GM18519 (cell line): ENCODE measurements around the gene NPTX2.
"Not testable (repeated sequence)": the region's sequence is repeated elsewhere in the genome, so short reads cannot be mapped to it uniquely, and the experiment has no call there.

Experiments used
- ATAC-seq: cut with Tn5 transposase; IDR thresholded peaks from one replicate; pipeline ENCODE4 v1.9.1; 2021; ENCODE audit warnings: mild to moderate bottlenecking, moderate library complexity; ENCODE audit not compliant: unreplicated experiment, low FRiP score

Gene NPTX2, protein sequence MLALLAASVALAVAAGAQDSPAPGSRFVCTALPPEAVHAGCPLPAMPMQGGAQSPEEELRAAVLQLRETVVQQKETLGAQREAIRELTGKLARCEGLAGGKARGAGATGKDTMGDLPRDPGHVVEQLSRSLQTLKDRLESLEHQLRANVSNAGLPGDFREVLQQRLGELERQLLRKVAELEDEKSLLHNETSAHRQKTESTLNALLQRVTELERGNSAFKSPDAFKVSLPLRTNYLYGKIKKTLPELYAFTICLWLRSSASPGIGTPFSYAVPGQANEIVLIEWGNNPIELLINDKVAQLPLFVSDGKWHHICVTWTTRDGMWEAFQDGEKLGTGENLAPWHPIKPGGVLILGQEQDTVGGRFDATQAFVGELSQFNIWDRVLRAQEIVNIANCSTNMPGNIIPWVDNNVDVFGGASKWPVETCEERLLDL

DNA sequence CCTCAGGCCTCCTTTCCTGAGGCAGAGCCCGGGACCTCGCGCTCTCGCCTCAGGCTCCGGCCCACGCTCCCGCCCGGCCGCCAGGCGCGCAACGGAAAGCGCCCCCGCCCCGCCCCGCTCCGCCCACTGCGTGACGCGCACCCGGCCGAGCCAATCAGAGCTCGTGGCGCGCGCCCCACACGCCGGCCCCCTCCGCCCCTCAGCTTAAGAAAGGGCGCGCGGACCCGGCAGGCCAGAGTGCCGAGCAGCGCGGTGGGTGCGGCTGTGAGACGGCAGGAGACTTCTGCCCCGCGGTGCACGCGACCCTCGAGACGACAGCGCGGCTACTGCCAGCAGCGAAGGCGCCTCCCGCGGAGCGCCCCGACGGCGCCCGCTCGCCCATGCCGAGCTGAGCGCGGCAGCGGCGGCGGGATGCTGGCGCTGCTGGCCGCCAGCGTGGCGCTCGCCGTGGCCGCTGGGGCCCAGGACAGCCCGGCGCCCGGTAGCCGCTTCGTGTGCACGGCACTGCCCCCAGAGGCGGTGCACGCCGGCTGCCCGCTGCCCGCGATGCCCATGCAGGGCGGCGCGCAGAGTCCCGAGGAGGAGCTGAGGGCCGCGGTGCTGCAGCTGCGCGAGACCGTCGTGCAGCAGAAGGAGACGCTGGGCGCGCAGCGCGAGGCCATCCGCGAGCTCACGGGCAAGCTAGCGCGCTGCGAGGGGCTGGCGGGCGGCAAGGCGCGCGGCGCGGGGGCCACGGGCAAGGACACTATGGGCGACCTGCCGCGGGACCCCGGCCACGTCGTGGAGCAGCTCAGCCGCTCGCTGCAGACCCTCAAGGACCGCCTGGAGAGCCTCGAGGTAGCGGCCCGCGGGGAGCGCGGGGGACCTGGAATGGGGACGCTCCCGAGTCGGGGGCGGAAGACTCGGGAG is at the start of gene NPTX2:
NPTX2 (plus strand) TSS at position 235 of the 909 bp plus-strand sequence; CDS start at position 412, 177 bp downstream.
- ATAC-seq: no peak

DNA sequence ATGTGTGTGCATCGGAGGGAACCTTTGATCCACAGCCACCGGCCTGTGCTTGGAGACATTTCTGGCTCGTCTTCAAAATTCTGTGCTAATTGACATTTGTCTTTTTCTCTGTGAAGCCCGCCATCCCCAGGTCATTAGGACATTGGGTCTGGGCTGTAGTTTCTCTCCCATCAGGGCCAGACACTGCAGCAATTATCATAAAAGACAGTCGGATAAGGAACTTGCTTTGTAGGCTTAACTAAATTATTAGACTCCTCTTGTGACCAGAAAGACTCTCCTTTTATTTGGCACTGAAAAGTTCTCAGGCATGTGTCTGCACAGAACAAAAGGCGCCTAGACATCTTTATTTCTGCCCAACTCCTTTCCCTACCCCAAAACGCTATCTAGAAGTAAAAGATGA is 49.1 kb upstream of the NPTX2 start:
- no peak for ATAC-seq

DNA sequence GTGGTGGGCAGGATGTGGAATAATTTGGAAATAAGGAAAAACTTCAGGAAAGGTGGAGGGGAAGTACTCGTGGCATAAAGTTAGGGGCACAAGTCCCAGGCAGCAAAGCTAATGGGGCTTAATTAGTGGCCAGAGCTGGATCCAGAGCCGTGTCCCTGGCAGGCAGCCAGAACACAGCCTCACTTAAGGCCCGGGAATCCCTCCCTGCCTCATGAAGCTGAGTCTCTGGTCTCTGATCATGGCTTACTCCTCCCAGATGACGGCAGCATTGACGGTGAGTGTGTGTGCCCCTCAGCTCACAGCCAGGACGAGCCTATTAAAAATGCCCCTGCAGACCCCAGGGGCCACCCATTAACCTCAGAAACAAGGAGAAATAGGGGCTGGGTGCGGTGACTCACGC is 48.2 kb upstream of the NPTX2 start:
- ATAC-seq: no peak

DNA sequence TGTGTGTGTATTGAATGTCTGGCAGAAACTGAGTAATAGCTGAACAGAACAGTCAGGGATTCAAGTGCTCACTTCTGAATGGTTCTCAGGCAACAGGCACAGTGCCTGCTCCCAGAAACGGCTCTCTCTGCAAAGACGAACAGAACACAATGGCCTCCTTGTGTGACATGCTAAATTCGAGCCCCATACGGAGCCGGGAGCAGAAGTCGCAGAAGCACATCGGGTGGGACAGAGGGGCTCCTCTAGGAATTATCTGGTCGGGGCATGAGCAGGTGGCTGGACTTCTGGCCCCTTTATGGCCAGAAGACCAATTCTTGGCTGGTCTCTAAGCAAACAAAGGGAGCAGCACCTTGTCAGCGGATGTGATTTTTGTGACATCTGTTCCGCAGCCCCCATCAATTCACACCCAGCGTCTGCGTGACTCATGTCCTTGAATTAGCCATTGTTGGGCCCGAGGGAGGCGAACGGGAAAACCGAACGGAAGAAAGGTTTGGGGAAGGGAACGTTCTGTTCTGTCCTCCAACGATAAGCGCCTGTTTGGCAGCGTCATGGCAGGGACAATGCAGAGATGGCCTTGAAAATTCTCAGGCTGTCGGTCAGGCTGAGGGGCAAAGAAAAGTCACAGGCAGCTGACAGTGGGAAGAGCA is 47.3 kb upstream of the NPTX2 start:
- no peak for ATAC-seq

DNA sequence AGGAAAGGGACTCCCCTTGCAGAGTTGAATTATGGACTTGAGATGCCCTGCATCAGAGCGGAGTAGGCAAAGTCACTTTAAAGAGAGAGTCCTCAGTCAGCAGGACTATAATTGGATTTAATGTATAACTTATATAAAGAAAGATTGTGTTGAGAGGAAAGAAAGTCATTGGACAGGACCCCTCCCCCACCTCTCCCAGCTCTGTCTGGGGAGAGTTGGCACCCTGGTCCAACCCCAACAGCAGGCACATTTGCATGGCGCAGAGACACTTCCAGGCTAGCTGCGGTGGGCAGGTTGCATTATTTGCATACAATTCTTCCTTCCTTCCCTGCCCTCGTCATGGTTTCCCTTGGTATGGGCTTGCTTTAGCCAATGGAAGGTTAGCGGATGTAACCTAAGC is 46.1 kb upstream of the NPTX2 start:
- ATAC-seq: no peak

DNA sequence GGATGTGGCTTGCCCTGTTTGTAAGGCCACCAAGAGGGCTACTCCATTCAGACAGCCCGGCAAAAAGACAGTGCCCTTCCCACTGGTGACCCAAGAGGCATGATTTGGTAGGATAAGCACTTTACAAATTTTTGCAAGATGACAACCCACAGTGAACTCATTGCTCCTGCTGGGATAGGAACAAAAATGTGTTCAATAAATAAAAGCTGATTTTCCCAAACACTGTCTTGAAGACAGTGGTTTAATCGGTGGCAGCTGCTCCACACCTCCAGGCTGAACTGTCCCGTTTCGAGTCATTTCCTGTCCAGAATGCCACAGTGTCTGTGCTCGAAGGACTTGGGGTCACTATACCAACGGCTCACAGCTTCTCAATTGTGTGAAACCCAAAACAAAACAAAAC is 45.1 kb upstream of the NPTX2 start:
- ATAC-seq: no peak

DNA sequence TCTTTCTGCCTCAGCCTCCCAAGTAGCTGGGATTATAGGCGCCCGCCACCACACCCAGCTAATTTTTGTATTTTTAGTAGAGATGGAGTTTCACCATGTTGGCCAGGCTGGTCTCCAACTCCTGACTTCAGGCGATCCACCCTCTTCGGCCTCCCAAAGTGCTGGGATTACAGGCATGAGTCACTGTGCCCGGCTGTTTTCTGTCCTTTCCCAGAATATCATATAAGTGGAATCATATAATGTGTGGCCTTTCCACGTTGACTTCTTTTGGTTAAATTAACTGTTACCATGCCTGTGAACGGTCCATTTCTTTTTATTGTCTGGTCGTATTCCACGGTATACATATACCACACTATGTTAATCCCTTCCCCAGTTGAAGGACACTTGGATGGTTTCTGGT is 44.4 kb upstream of the NPTX2 start:
- not testable (repeated sequence) for ATAC-seq

DNA sequence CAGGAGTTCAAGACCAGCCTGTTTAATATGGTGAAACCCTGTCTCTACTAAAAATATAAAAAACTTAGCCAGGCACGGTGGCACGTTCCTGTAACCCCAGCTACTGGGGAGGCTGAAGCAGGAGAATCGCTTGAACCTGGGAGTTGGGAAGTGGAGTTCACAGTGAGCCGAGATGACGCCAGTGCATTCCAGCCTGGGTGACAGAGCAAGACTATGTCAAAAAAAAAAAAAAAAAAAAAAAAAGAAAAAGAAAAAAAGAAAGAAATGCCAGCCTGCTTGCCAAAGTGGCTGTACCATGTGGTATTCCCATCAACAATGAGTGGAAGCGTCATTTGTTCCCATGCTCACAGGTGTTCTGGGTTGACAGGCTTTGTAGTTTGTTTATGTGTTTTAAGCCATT is 43.3 kb upstream of the NPTX2 start:
- no peak for ATAC-seq

DNA sequence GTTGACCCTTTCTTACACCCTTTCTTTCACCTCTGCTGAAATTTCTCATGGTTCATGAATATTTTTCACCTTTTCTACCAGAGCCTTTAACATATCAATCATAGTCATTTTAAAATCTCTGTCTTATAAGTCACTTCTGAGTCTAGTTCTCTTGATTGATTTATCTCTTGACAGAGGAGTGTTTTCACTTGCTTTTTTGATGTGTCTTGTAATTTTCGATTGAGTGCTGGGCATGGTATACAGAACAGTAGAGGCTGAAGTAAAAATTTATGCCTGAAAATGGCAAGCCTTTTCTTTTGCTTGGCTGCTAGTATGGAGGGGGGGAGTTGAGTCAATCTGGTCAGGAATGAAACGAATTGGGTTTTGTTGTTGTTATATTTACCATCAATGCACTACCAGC is 41.2 kb upstream of the NPTX2 start:
- ATAC-seq: no peak

DNA sequence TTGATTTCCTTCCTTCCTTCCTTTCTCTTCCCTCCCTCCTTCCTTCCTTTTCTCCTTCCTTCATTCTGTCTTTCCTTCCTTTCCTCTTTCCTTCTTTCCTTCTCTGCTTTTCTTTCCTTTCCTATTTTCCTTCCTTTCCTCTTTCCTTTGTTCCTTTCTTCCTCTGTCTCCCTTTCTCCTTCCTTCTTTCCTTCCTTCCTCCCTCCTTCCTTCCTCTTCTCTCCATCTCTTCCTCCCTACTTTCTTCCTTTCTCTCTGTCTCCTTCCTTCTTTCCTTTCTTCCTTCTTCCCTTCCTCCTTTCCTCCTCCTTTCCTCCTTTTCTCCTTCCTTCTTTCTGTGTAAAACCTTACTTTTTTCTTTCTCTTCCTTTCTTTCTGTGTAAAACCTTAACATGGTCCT is 32.3 kb upstream of the NPTX2 start:
- ATAC-seq: no peak

DNA sequence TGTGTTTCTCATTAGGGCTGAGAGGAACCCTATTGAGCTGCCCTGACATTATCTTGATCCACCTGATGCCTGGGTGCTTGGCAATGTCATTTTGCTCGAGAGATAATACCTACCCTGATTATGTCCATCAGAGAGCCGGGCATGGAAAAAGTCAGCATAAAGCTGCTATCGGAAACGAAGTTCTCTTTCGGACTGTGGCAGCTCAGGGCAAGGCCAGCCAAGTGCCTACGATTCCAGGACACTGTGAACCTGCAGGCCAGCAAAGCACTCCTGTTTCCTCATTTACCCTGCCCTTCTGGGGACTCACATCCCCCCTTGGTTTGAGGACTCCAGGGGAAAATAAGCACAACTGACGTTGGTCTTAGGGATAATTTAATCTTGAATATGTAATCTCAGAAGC is 25.2 kb upstream of the NPTX2 start:
- ATAC-seq: no peak

DNA sequence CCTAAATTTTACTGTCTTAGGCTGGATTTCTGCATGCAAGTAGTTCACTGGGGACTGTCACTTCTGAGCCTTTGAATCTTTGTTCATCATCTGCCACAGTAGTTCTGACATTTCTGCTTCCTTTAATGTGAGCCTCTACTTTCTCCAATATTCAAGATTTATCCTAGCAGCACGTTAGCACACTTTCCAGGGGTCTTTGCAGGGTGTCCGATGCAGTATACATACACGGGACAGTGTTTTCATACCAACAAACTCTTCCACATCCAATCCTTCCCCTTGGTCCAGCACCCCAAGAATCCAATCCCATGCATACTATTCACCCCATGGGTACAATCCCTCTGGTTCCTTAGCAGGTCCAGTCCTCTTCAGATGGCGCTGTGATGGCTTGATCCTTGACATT is 22.7 kb upstream of the NPTX2 start:
- no peak for ATAC-seq

DNA sequence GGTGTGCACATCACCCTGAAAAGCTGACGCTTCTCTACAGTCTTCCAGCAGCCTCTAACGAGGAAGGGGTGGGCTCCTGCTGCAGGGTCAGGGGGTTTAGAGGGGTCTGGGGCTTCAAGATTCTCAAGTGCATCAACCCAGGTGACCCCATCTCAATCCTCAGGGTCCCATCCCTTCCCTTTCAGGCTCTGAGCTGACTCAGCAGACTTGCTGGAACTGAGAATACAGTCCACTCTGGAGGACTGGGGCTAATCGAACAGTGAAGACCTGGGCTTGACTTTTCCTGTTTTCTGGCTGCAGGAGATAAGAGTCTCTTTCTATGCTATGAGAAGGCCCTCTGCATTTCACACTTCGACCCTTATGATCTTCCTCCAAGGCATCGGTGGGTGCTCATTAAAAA is 22.3 kb upstream of the NPTX2 start:
- no peak for ATAC-seq

DNA sequence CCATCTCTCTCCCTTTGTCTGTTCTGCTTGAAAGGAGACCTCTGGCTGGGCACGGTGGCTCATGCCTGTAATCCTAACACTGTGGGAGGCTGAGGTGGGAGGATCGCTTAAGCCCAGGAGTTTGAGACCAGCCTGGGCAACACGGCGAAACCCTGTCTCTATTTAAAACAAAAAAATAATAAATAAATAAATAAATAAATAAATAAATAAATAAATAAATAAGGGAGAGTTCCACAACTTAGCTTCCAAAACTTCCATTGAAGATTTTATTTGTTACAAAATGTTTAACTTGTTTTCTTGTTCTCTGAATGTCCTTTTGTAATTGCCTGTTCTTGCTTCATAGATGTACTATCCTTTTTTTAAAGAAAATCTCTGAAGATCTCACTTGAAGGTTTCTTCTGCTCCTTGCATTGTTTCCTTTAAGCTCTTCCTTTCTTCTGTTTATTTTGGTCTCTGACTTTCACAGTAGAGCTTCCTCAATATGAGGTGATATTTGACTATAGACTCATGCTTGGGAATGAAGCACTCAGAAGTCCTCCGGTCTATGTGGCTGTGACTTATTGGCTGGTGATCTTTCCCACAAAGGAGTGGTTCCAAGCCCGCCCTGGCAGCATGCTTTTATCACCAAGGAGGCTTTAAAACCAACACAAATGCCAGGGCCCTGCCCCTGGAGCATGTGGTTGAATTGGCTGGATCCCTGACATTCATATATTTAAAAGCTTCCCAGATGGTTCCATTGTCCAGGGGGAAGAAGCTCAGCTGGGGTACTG is 18.1 kb upstream of the NPTX2 start:
- ATAC-seq: no peak

DNA sequence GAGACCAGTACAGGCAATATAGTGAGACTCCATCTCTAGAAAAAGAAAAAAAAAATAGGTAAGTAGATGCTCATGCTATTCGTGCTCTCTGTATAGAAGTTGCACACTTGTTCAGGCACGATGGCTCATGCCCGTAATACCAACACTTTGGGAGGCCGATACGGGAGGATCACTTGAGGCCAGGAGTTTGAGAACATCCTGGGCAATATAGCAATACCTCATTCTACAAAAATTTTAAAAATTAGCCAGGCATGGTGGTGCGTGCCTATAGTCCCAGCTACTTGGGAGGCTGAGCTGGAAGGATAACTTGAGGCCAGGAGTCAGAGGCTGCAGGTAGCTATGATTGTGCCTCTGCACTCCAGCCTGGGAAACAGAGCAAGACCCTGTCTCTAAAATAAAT is 17.2 kb upstream of the NPTX2 start:
- ATAC-seq: no peak

DNA sequence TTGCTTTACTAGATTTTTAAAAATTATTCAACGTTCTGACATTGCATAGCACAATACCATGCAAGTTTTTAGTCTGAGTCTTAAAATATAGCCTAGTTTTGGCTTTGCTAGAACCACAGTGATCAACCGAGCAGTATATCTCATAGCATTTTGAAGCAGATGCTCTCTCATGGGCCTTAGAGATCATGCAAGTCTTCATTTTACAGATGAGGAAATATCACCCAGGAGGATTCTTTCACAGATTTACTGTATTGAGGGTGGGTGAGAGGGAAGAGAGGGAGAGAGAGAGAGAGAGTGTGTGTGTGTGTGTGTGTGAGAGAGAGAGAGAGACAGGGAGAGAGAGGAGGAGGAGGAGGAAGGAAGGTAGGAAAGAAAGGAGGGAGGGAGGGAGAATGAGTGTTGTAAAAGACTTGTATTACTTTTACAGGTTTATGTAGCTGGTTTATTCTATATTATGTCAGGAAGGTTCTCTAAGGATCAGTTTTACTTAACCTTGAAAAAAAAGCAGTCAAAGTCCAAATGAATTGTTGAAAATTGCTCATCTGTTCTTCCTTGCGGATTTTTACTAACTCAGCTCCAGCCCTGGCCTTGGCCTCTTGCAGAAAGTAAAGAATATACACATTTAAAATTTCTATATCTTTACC is 14.2 kb upstream of the NPTX2 start:
- no peak for ATAC-seq

DNA sequence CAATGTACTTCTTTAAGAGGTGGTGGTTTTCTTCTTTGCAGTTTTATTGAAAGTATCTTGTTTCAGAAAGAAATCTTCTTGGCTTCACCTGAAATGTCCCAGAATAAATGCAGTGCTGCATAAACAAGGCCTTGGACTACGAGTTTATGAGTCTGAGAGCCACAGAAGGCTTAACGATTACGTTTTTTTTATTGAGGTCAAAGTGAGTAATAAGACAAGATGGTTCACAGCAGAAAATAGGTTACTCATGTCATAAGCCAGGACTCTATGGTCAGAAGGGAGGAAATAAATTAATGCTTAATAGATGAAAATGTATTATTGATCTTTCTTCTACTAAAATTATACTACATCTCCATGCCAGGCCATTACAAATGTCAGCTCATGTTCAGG is 13.7 kb upstream of the NPTX2 start:
- no peak for ATAC-seq

DNA sequence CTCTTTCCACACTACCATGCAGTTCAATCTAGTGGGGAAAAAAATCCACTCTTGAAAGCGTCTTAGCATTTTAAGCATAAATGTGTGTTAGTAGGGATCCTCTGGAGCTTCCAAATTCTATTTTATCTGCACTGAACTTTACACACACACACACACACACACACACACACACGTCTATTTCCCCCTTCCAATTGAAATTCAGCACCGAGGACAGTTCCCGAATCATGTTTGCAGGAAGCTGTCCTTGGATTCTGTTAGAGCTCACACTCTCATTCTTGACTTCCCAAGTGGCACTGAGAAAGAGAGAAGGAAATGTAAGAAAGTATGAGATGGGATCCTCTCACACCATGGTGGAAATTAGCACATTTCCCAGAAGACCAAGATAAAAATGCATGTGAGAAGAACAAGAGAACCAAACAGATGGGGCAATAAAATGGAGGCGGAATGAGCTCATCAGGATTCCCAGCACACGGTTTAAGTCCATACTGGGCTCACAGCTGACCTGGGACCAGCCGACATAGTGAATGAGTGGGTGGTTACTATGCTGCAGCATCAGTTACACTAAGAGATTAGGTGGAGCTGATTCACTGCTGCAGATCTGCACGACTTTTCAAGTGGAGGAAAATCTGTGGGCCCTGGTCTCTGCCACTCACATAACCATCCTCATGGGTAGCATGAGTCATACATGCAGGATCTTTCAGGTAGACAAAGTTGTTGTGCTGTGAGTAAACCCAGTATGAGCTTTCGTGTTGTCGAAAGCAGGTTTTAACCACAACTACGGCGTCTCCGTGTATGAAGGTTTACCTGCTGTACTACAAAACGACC is 3.3 kb upstream of the NPTX2 start:
- ATAC-seq: no peak

DNA sequence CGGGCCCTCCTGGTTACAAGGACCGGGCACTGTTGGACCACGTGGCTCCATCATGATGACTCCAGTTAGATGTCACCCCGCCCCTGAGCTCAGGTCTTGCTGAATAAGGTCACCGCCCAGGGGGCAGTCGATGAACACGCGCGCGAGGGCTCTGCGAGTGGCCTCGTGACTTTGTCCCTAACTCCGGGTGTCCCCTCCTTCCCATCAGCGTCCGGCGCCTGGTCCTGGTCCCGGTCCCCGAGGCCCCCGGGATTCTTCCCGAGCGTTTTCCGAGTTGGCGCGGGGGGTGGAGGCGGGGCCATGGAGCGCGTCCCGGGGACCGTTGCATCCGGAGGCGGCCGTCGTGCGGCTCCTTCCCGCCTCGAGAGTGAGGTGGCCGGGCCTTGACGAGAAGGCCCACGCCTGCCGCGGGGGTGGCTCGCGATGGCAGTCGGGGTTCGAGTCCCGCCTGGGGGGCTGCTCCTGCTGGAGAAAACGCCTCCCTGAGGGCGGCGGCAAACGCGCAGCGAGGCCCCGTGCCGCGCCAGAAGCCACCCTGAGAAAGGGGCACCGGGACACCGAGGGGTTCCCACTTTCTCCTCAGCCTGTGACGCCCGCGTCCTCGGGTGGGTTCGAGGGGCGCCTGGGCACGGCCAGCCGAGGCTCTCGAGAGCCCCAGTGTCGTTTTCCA is 569 bp upstream of the NPTX2 start:
- ATAC-seq: no peak
